Pancreas (tissue), 10 donors: ENCODE measurements around the gene TAF1B. TPM values are rescaled to one million over a fixed set of nuclear protein-coding genes. Genes with fewer than 3 reads are reported as not detected.

Experiments
- ATAC-seq, 4 donors: fragments of 200-7000 bp; cut with Tn5 transposase; one replicate each; pipeline versions ENCODE4 v1.8.0 to v1.9.1; 2020; ENCODE audit warnings: mild to moderate bottlenecking in 4 of 4, moderate library complexity in 4 of 4
- DNase-seq, 6 donors: peaks; one replicate each; pipeline ENCODE4 v3.0.0-alpha.2; 2020
- FAIRE-seq: peaks from 2 replicates; lab custom pipeline; 2012; peaks lifted over from hg19 to GRCh38; lab: Jason Lieb, UNC
- H3K27ac ChIP-seq, 4 donors: fragments of 200-600 bp; sonication (generic); 1 replicate in 3 of 4; 2 replicates in 1 of 4; pipeline versions ENCODE4 v1.5.0 to v1.8.0; 2020
- H3K27me3 ChIP-seq, 4 donors: fragments of 200-600 bp; one replicate each; pipeline ENCODE4 v1.8.0; 2021
- H3K36me3 ChIP-seq, 3 donors: fragments of 200-600 bp; sonication (generic) in 1 of 3; one replicate each; pipeline versions ENCODE4 v1.5.0 to v1.8.0; 2020 to 2021
- H3K4me1 ChIP-seq, 3 donors: fragments of 200-600 bp; one replicate each; pipeline ENCODE4 v1.8.0; 2021
- H3K4me3 ChIP-seq, 4 donors: fragments of 200-600 bp; sonication (generic) in 2 of 4; one replicate each; pipeline versions ENCODE4 v1.5.0 to v1.8.0; 2020 to 2021
- H3K9me3 ChIP-seq, 4 donors: fragments of 200-600 bp; one replicate each; pipeline ENCODE4 v1.8.0; 2021
- CTCF ChIP-seq, 4 donors: fragments of 200-600 bp; sonication (generic) in 3 of 4; IDR thresholded peaks; one replicate each; pipeline versions ENCODE4 v1.5.0 to v1.8.0; 2021; ENCODE audit warnings: antibody characterized with exemption in 4 of 4
- WGBS, 2 donors: extraction: QIAGEN DNeasy Blood & Tissue Kit; methylation state at CpG; one replicate each; pipeline ENCODE4 v1.1.7; 2013; 5-methylcytosine and 5-hydroxymethylcytosine counted together
- intact Hi-C, 3 donors: fragments of 100-400 bp; cut with DNase I; formaldehyde crosslinking; loops; one replicate each; pipeline versions ENCODE4 v1.11.1 to v1.14.2; 2022
- polyA plus RNA-seq, 2 donors: library from polyadenylated mRNA; stranded (reverse); fragments of 200-250 nt; gene quantifications; one replicate each; pipeline ENCODE4 v1.2.3, GENCODE V29; 2013
- total RNA-seq, 6 donors: library from RNA; stranded (reverse); fragmentation: NEBNext Ultra II Directional in 4 of 6; extraction: Animal tissue kit (Norgen Biotek cat#: 25700) in 4 of 6; gene quantifications; one replicate each; pipeline versions ENCODE4 v1.2.1 to v1.2.4, GENCODE V29; 2021 to 2023
- donor health status: healthy with polysubstance abuse.
- donor health status: DM: no; HTN: no; CAD: no; lungs with moderate emphysema.
- donor health status: DM: no; HTN: no; CAD: no.
- donor health status: control.
- donor health status: control.
- donor health status: Bipolar disorder and iron deficiency.
- donor health status: DM: yes; HTN: yes; CAD: no.
- donor health status: DM: no; HTN: no; CAD: no.
- donor health status: DM: no; HTN: no; CAD: no.
- donor health status: DM: yes; HTN: yes; CAD: no.

The TAF1B gene
- total and polyA plus RNA-seq, 8 donors = 2.3 to 11.4 (median 5.8) TPM

DNA sequence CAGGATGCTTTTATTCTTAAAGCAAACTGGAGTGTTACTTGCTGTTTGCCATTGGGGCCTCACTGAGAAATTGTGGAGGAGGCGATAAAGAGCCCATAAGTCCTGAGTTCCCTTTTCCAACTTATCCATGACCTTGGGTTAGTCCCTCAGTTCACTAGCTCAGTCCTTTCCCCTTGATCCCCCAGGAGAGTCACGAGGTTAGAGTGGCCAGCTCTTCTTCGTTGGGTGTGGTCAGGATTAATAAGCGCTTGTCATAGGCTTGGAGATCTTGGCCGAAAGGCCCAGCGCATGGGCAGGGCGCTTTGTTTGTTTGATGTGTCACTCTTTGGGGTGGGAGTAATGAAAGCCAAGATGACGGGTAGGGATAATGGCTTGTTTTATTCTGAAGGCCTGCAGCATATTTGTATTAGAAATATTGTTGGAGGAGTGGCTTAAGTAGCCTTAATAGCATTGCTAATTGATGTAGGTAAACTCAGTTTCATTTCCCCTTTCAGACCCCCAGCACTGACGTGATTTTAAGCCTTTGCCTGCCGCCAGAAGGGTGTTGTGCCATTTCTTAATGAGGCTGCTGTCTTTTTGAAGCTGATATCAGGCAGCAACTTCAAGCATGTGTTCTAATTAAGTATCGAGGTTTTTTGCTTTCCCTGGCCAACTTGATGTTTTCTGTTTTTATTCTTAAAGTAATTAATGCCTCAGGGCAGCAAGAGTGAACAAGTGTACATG is 123.9 kb downstream of the TAF1B start:
- intact Hi-C loops = no loop called here
- FAIRE-seq = no peak
- Histone ChIP-seq H3K27ac (no peak overlapping the region), H3K36me3 (peaks cover 0 to 5% (median 0%) of the 10 kb centered on the region in 3 donors), H3K4me1 (no peaks in the 10 kb centered on the region), H3K9me3 (no peaks in the 10 kb centered on the region), H3K27me3 (no peaks in the 10 kb centered on the region), H3K4me3 (no peak overlapping the region)
- TF ChIP-seq CTCF (IDR thresholded peaks at IDR 0.05) = no peak
- DNase-seq = no peak
- ATAC-seq = no peak
- 89 to 91% methylated on average over 11 of the region's 11 CpGs for WGBS, 2 donors

DNA sequence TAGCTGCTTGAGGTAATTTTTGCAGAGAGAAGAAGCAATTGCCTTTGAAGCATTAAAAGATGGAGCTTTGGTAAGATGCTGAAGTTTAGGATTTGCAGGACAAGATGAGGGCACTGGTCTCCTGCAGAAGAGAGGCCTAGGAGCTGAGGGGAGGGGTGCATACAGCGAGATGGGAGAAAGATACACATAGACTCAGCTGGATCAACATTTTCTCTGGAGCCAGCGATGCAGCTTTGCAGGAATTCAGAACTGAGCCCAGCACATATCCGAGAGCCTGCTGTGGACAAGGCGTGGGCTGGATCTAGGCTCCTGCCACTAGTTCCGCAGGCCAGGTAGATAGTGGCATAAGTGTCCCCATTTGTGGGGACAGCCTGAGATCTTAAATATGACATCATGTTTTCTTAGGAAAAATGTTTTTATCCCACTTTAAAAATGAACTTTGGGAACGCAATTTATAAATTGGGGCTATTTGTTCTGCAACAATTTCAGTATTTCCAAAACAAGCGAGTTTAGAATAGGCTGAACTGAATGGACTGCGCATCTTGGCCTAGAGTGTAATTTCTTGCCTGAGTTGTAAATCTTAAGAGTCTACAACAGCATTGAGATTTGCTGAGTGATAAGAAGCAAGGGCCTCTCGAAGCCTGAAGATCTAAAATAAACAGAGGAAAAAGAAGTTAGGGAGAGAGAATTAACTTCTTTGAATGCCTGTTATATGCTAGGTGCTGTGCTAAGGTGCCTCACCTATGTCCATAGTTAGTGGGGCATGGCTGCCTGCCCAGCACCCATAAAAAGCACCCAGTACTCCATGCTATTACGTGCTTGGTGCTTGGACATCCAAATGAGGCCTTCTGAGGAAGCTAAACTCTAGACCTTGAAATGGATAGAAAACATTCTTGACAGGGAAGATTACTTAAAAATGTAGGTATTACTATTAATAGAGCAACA is 125.6 kb downstream of the TAF1B start:
- intact Hi-C loops = no loop called here
- FAIRE-seq = no peak
- no peak for DNase-seq
- H3K36me3 ChIP-seq = peaks cover 0 to 5% (median 0%) of the 10 kb centered on the region in 3 donors
- no peak for ATAC-seq
- no peak for TF ChIP-seq CTCF (IDR thresholded peaks at IDR 0.05)
- no peaks in the 10 kb centered on the region for H3K27me3 ChIP-seq
- no peak overlapping the region for H3K27ac ChIP-seq
- no peaks in the 10 kb centered on the region for H3K4me1 ChIP-seq
- WGBS, 2 donors = 92 to 93% methylated on average over 10 of the region's 10 CpGs
- H3K4me3 ChIP-seq = no peak overlapping the region
- no peaks in the 10 kb centered on the region for H3K9me3 ChIP-seq

GRCh38 chr2:9970200-9971044 is 127.1 kb downstream of the TAF1B start:
- no peak overlapping the region for H3K27ac ChIP-seq
- no peaks in the 10 kb centered on the region for H3K9me3 ChIP-seq
- ATAC-seq = no peak
- H3K36me3 ChIP-seq = no peaks in the 10 kb centered on the region
- intact Hi-C loops = no loop called here
- H3K4me1 ChIP-seq = peaks cover 0 to 2% (median 0%) of the 10 kb centered on the region in 3 donors
- no peak for FAIRE-seq
- no peak for DNase-seq
- TF ChIP-seq CTCF (IDR thresholded peaks at IDR 0.05) = no peak
- no peaks in the 10 kb centered on the region for H3K27me3 ChIP-seq
- WGBS, 2 donors = 82 to 85% methylated on average over 12 of the region's 12 CpGs
- no peak overlapping the region for H3K4me3 ChIP-seq

- intact Hi-C loops = no loop called here
- Histone ChIP-seq H3K27me3 (no peaks in the 10 kb centered on the region), H3K36me3 (no peaks in the 10 kb centered on the region), H3K9me3 (no peaks in the 10 kb centered on the region), H3K27ac (no peak overlapping the region), H3K4me1 (peaks cover 0 to 11% (median 0%) of the 10 kb centered on the region in 3 donors), H3K4me3 (no peak overlapping the region)
- DNase-seq (no peak), ATAC-seq (no peak), FAIRE-seq (no peak)
- TF ChIP-seq CTCF (IDR thresholded peaks at IDR 0.05) = no peak
- WGBS, 2 donors = 86% methylated on average over 9 of the region's 9 CpGs
Observed at GRCh38 chr2:9971105-9971818, 128.0 kb downstream of the TAF1B start.
